SW480 (cell line): ENCODE measurements around the gene ADAT1.

Experiments
- DNase-seq: peaks from one replicate; pipeline ENCODE4 v3.0.0-alpha.2; 2016; ENCODE audit warnings: low spot score

ADAT1 gene

GRCh38 chr16:75576384-75576811 is 46.7 kb downstream of the ADAT1 start:
- DNase-seq = no peak

GRCh38 chr16:75575958-75576357 is 47.1 kb downstream of the ADAT1 start:
- no peak for DNase-seq

DNA sequence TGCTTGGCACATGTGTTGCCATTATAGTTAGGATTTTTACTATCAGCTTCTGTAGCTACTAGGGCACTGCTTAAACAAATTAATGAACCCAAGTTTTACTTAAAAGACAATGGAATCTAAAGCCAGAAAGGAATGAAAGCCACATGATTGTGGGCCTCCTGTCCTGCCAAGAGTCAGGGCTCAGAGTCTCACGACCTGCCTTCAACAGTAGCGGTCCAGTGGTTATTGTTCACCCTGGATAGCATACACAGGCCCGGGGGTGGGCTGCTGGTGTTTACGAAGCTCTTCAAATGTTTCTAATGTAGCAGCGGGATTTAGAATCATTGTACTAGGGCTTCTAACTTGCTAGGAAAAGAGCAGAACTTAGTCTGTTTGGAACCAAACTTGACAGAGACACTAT is 49.1 kb downstream of the ADAT1 start:
- DNase-seq = no peak

- DNase-seq = no peak
Measured at GRCh38 chr16:75572864-75573542, 50.1 kb downstream of the ADAT1 start.

DNA sequence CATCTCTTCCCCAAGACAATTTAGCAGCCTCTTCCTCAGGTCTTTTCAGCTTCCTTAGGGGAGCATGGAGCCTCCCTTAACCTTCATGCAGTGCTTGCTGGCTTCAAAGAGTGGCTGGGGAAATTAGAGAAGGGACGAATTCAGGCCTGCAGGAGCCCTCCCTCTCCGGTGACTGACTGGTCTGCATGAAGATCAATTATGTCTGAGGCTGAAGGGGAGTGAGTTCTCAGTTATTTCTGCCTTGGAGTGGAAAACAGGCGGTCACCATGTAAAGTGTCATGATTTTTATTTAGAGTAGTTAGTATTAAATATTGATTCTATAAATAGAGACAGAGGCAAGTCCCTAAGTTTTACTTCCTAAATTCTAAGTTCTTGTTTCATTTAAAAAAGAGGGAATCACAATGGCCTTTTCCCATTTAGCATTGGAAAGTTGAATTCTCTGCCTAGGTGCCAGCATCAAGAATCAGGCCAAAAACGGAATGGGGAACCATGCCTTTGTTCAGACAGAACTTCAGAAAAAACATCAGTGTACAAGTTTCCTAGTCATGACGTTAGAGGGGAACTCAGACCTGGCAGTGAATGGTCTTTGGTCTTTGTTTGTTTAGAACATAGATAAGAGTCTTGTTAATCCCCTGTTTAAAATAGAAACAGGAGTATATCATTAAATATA is 52.5 kb downstream of the ADAT1 start:
- no peak for DNase-seq

DNA sequence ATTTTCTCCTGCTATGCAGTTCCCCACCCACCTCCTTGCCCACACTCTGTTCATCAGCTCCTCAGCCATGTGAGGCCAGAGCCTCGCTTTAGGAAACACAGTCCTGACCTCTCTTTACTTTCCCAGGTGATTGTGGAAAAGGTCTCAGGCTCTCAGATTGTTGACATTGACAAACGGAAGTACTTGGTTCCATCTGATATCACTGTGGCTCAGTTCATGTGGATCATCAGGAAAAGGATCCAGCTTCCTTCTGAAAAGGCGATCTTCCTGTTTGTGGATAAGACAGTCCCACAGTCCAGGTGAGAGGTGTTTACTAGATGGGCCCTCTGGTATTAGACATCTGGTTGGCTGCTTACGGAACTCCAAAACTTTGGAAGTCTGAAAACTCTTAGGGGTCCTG is 55.2 kb downstream of the ADAT1 start:
- DNase-seq = no peak

DNA sequence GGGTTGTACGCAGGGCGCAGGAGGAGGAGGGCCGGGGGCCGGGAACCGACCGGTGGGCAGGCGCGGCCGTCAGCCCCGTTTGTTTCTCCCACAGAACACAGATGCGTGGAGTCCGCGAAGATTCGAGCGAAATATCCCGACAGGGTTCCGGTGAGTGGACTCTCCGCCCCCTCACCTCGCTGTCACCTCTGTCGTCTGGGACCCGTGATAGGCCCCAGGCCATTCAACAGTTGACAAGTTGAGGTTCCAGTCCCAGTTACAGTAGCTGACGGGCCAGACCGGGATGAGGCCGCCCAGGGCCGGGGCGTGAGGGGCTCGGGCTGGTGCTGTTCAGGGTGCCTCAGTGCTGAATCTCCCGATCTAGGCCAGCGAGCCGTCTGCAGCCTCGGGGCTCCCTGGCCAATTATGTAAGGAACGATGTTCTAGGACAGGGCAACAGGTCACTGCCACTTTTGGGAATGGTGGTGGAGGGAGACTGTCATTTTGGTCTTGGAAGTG is 56.3 kb downstream of the ADAT1 start:
- DNase-seq = no peak

DNA sequence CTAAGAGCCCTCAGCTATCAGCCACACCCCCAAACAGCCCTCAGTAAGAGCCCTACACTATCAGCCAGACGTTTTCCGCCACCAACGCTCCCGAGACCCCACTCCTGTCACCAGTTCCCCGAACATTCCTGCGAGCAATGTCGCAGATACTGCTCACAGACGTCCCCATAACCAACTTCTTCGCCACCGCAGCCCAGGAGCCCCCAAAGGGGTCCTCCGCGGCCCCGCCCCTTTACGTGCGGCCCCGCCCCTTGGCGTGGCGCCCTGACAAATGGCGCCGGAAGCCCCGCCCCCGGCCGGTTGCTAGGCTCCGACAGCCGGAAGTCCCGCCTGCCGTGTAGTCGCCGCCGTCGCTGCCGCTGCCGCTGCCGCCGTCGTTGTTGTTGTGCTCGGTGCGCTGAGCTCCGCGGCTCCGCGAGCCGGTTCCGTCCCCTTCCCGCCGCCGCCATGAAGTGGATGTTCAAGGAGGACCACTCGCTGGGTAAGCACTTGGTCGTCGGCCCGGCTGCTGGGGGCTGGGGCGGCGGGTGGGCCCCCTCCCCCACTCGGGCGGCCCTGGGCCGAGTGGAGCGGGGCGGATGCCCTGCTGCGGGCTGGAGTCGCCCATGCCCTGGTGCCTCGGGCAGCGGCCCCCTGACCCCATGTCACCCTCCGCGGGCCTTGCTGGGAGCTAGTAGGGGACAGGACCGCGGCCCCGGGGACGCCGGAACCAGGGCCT is 56.9 kb downstream of the ADAT1 start, which contains the start of gene GABARAPL2:
GABARAPL2 (plus strand) TSS at position 340 of the 718 bp plus-strand sequence; CDS start at position 448, 108 bp downstream.
- peak; percentile 75 for DNase-seq

GRCh38 chr16:75565640-75566039 is 57.4 kb downstream of the ADAT1 start:
- no peak for DNase-seq

DNA sequence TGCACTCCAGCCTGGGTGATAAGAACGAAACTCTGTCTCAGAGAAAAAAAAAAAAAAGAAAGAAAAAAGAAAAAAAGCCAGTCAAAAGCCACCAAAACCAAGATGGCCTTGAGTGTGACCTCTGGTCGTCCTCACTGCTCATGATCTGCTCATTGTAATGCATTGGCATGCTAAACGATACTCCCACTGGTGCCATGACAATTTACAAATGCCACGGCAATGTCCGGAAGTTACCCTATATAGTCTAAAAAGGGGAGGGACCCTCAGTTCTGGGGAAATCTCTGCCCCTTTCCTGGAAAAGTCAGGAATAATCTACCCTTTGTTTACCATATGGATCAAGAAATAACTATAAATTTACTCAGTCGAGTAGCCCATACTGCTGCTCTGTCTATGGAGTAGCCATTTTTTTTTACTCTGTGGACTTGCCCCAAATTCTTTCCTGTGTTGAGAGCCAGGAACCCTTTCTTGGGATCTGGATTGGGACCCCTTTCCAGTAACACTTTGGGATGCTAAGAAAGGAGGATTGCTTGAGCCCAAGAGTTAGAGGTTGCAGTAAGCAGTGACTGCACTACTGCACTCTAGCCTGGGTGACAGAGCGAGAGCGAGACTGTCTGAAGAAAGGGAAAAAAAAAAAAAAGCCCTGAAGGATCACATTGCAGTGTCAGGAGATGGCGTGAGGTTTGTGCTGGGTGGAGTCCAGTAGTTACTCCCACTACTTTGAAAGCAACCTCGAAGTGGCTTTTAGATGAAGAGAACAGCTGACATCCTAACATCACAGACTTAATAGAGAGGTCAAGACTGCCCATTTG is 63.3 kb downstream of the ADAT1 start:
- DNase-seq = no peak

DNA sequence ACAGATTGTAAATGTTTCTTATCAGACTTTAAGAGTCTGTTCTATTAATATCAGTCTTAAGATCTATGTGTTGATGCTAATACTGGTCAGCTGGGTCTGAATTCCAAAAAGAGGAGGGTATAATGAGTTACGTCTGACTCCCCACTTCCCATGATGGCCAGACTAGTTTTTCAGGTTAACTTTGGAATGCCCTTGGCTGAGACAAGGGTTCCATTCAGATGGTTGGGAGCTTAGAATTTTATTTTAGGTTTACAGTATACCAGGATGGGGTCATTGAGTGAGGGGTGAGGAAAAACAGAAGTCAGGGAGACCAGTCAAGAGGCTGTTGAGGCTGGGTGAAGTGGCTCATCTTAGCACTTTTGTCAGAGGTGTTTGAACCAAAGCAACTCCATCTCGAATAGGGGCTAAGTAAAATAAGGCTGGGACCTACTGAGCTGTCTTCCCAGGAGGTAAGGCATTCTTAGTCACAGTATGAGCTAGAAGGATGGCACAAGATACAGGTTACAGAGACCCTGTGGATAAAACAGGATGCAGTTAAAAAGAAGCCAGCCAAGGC is 64.2 kb downstream of the ADAT1 start:
- no peak for DNase-seq

GRCh38 chr16:75556431-75556950 is 66.6 kb downstream of the ADAT1 start:
- no peak for DNase-seq

DNA sequence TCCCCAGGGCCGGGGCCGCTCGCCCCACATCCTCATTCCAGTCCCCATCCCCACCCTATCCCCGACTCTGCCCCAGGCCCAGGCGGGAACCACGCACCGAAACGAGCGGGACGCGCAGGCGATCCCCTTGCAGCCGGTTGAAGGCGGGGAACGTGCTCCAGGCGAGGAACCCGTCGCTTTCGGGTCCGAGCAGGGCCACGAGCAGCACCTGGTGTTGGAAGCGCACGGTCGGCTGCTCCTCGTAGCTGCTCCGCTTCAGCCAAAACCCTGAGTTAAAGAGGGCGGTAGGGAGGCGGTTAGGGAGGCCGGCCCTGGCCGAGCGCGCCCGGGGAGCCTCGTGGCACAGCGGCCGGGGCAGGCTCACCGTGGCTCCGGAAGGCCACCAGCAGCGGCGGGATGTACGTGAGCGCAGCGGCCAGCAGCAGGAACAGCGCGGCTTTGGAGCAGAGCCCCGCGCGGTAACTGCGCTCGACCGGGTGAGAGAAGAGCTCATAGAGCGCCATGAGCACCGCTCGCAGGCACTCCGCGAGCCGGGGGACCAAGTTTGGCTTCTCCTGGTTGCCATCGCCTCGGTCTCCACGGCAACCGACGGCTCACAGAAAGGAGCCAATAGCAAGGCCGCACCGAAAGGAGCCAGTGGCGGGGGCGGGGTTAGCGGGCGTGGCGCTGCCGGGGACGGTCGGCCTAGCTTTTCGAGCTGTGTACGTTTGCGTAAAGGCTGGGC is 67.2 kb downstream of the ADAT1 start, which contains the start of gene TMEM231:
TMEM231 (minus strand) TSS at position 546 of the 724 bp plus-strand sequence; CDS start at position 503, 43 bp downstream.
- peak; percentile 90 for DNase-seq

GRCh38 chr16:75555213-75555706 is 67.8 kb downstream of the ADAT1 start:
- DNase-seq = peak; percentile 92

- DNase-seq = no peak
Measured at GRCh38 chr16:75552951-75553350, 70.1 kb downstream of the ADAT1 start.

- peak; percentile 5 for DNase-seq
Measured at GRCh38 chr16:75550211-75550662, 72.8 kb downstream of the ADAT1 start.
